ENCODE results near the gene S100Z.

- TF ChIP-seq, protein P1, sequence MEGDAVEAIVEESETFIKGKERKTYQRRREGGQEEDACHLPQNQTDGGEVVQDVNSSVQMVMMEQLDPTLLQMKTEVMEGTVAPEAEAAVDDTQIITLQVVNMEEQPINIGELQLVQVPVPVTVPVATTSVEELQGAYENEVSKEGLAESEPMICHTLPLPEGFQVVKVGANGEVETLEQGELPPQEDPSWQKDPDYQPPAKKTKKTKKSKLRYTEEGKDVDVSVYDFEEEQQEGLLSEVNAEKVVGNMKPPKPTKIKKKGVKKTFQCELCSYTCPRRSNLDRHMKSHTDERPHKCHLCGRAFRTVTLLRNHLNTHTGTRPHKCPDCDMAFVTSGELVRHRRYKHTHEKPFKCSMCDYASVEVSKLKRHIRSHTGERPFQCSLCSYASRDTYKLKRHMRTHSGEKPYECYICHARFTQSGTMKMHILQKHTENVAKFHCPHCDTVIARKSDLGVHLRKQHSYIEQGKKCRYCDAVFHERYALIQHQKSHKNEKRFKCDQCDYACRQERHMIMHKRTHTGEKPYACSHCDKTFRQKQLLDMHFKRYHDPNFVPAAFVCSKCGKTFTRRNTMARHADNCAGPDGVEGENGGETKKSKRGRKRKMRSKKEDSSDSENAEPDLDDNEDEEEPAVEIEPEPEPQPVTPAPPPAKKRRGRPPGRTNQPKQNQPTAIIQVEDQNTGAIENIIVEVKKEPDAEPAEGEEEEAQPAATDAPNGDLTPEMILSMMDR (IDR thresholded peaks at IDR 0.05), result no peak
- TF ChIP-seq POLR2A (IDR thresholded peaks at IDR 0.05), result no peak
These were observed 96.3 kb downstream of the S100Z start for GRCh38 chr5:76946090-76946489.
